GM23338 (cell line): ENCODE results near the gene AZGP1. TPM values are rescaled to one million over a fixed set of nuclear protein-coding genes. Genes with fewer than 3 reads are reported as not detected.

Source experiments
- ATAC-seq: fragments of 200-7000 bp; cut with Tn5 transposase; 3 replicates; pipeline ENCODE4 v1.9.1; 2020
- DNase-seq: peaks from one replicate; pipeline ENCODE4 v3.0.0-alpha.2; 2015; ENCODE audit warnings: low spot score
- H2AFZ ChIP-seq: fragments of 200-600 bp; sonication (generic); 2 replicates; pipeline ENCODE4 v1.8.0; 2016; ENCODE audit warnings: antibody characterized with exemption, mild to moderate bottlenecking, moderate library complexity
- H3F3A ChIP-seq: fragments of 200-600 bp; sonication (generic); replicated peaks from 2 replicates; pipeline ENCODE4 v1.8.0; 2017; ENCODE audit warnings: antibody characterized with exemption, mixed run types, low read depth
- H3K27ac ChIP-seq: fragments of 200-600 bp; sonication (generic); 2 replicates; pipeline ENCODE4 v1.6.1; 2016; ENCODE audit warnings: low read depth
- H3K27me3 ChIP-seq: fragments of 200-600 bp; sonication (generic); 2 replicates; pipeline ENCODE4 v1.8.0; 2016; ENCODE audit warnings: mild to moderate bottlenecking, mixed run types, moderate library complexity; ENCODE audit not compliant: insufficient read depth
- H3K36me3 ChIP-seq: fragments of 200-600 bp; sonication (generic); 2 replicates; pipeline ENCODE4 v1.8.0; 2016; ENCODE audit warnings: mild to moderate bottlenecking; ENCODE audit not compliant: insufficient read depth
- H3K4me1 ChIP-seq: fragments of 200-600 bp; sonication (generic); 2 replicates; pipeline ENCODE4 v1.8.0; 2016; ENCODE audit warnings: mild to moderate bottlenecking, moderate library complexity; ENCODE audit not compliant: insufficient read depth
- H3K4me2 ChIP-seq: fragments of 200-600 bp; sonication (generic); 2 replicates; pipeline ENCODE4 v1.7.1; 2017; ENCODE audit warnings: mixed run types
- H3K4me3 ChIP-seq: fragments of 200-600 bp; sonication (generic); 2 replicates; pipeline ENCODE4 v1.6.1; 2016; ENCODE audit warnings: mixed run types
- H3K79me2 ChIP-seq: fragments of 200-600 bp; sonication (generic); replicated peaks from 2 replicates; pipeline ENCODE4 v1.8.0; 2017; ENCODE audit warnings: mild to moderate bottlenecking; ENCODE audit not compliant: insufficient read depth
- H3K9me2 ChIP-seq: fragments of 200-600 bp; sonication (generic); 2 replicates; pipeline ENCODE4 v1.8.0; 2017; ENCODE audit not compliant: insufficient read depth
- H4K20me1 ChIP-seq: fragments of 200-600 bp; sonication (generic); replicated peaks from 2 replicates; pipeline ENCODE4 v1.8.0; 2017; ENCODE audit warnings: mild to moderate bottlenecking; ENCODE audit not compliant: insufficient read depth
- H3K27ac Mint-ChIP-seq: 2 replicates; pipeline ENCODE4 v1.8.0; 2020; ENCODE audit warnings: inconsistent platforms, mild to moderate bottlenecking, moderate library complexity, mixed read lengths
- H3K27me3 Mint-ChIP-seq: 3 replicates; pipeline ENCODE4 v1.8.0; 2022; ENCODE audit warnings: low read depth, mild to moderate bottlenecking, moderate library complexity, mixed read lengths, inconsistent platforms; ENCODE audit not compliant: insufficient read depth, poor library complexity
- H3K36me3 Mint-ChIP-seq: 3 replicates; pipeline ENCODE4 v1.8.0; 2021; ENCODE audit warnings: low read depth, mild to moderate bottlenecking, inconsistent platforms, moderate library complexity, mixed read lengths
- H3K4me1 Mint-ChIP-seq: 3 replicates; pipeline ENCODE4 v1.8.0; 2020; ENCODE audit warnings: mild to moderate bottlenecking, inconsistent platforms, mixed read lengths
- H3K4me3 Mint-ChIP-seq: 3 replicates; pipeline ENCODE4 v1.8.0; 2021; ENCODE audit warnings: moderate library complexity, mild to moderate bottlenecking, inconsistent platforms, mixed read lengths
- H3K9me3 Mint-ChIP-seq: 3 replicates; pipeline ENCODE4 v1.8.0; 2020; ENCODE audit warnings: moderate library complexity, mild to moderate bottlenecking, inconsistent platforms, mixed read lengths
- CREB1 ChIP-seq: fragments of 250-450 bp; sonication (Bioruptor Pico); IDR thresholded peaks from 2 replicates; pipeline ENCODE4 v1.5.0; 2020; ENCODE audit warnings: low read depth, mild to moderate bottlenecking, moderate library complexity
- CTCF ChIP-seq, 2 experiments: fragments of 200-600 bp in 1 of 2; sonication (generic) in 1 of 2; conservative IDR thresholded peaks; 2 replicates each; pipeline versions ENCODE4 v1.5.1 to v1.6.1; 2016 to 2017; ENCODE audit warnings: antibody characterized with exemption in 2 of 2, low read depth in 2 of 2, mild to moderate bottlenecking in 2 of 2, moderate library complexity in 1 of 2
- ETS1 ChIP-seq: IDR thresholded peaks from 2 replicates; pipeline ENCODE4 v1.6.1; 2016; ENCODE audit warnings: antibody characterized with exemption
- EZH2 ChIP-seq: fragments of 200-600 bp; sonication (generic); IDR thresholded peaks from one replicate; pipeline ENCODE4 v1.8.0; 2017; ENCODE audit warnings: antibody characterized with exemption, mild to moderate bottlenecking, low read depth; ENCODE audit not compliant: unreplicated experiment
- EZH2phosphoT487 ChIP-seq: fragments of 200-600 bp; sonication (generic); IDR thresholded peaks from one replicate; pipeline ENCODE4 v1.8.1; 2018; ENCODE audit warnings: antibody characterized with exemption; ENCODE audit not compliant: unreplicated experiment
- JUNB ChIP-seq: IDR thresholded peaks from one replicate; pipeline ENCODE4 v1.6.1; 2016; ENCODE audit warnings: antibody characterized with exemption; ENCODE audit not compliant: unreplicated experiment
- NANOG ChIP-seq: IDR thresholded peaks from 2 replicates; pipeline ENCODE4 v1.6.1; 2016; ENCODE audit warnings: antibody characterized with exemption, borderline replicate concordance
- POLR2AphosphoS5 ChIP-seq: IDR thresholded peaks from 2 replicates; pipeline ENCODE4 v1.6.1; 2016; ENCODE audit warnings: antibody characterized with exemption, low read depth
- REST ChIP-seq: IDR thresholded peaks from one replicate; pipeline ENCODE4 v1.6.1; 2018; ENCODE audit warnings: antibody characterized with exemption; ENCODE audit not compliant: unreplicated experiment
- STAT1 ChIP-seq: IDR thresholded peaks from one replicate; pipeline ENCODE4 v1.6.1; 2016; ENCODE audit warnings: antibody characterized with exemption; ENCODE audit not compliant: unreplicated experiment
- ZNF114 ChIP-seq: fragments of 250-450 bp; sonication (Bioruptor Pico); IDR thresholded peaks from 2 replicates; pipeline ENCODE4 v1.5.0; 2020; ENCODE audit warnings: mild to moderate bottlenecking, moderate library complexity
- ZNF331 ChIP-seq: fragments of 250-450 bp; sonication (Bioruptor Pico); IDR thresholded peaks from 2 replicates; pipeline ENCODE4 v1.5.0; 2020; ENCODE audit warnings: low read depth, mild to moderate bottlenecking, moderate library complexity
- ZNF462 ChIP-seq: fragments of 250-450 bp; sonication (Bioruptor Pico); IDR thresholded peaks from 2 replicates; pipeline ENCODE4 v1.5.0; 2020; ENCODE audit warnings: mild to moderate bottlenecking, moderate library complexity
- polyA plus RNA-seq: library from polyadenylated mRNA; unstranded; fragments of >200 nt; fragmentation: Nextera tagmentation; extraction: Ambion mirVana; gene quantifications from 2 replicates; pipeline ENCODE4 v1.2.1, GENCODE V29; 2016
- total RNA-seq: library from RNA; depleted of rRNA; stranded (reverse); fragments of >200 nt; shearing (Covaris generic); gene quantifications from 2 replicates; pipeline ENCODE4 v1.2.3, GENCODE V29; 2014

AZGP1 gene
- total and polyA plus RNA-seq, 2 experiments from 2014 or later = 0.17 to 1.3 TPM

- no peak overlapping the region for H3K27ac ChIP-seq
- H3K9me2 ChIP-seq = no peaks in the 10 kb centered on the region
- Mint-ChIP-seq H3K27me3 (peaks cover 2% of the 10 kb centered on the region), H3K27ac (no peak overlapping the region), H3K4me1 (peaks cover 5% of the 10 kb centered on the region), H3K36me3 (no peaks in the 10 kb centered on the region), H3K4me3 (no peak overlapping the region), H3K9me3 (no peaks in the 10 kb centered on the region; the same call in 2 of the 3 replicates)
- 0 out of 2 replicates have a peak, but pooled peaks cover 5% of the 10 kb centered on the region for H3F3A ChIP-seq
- H3K36me3 ChIP-seq = no peaks in the 10 kb centered on the region
- no peak for ATAC-seq
- no peak for TF ChIP-seq ETS1
- no peak for TF ChIP-seq CREB1 (CRISPR knock-in tag)
- no peak for TF ChIP-seq EZH2
- no peak for TF ChIP-seq ZNF114 (CRISPR knock-in tag)
- no peak for TF ChIP-seq REST
- no peak for TF ChIP-seq ZNF462 (CRISPR knock-in tag)
- TF ChIP-seq NANOG = no peak
- TF ChIP-seq ZNF331 = no peak
- no peak for TF ChIP-seq POLR2AphosphoS5
- TF ChIP-seq JUNB = no peak
- TF ChIP-seq STAT1 = no peak
- TF ChIP-seq CTCF (conservative IDR thresholded peaks at IDR 0.05; ENCODE audit: low read depth in 2 of 2) = no peak
- TF ChIP-seq EZH2phosphoT487 = no peak
- H4K20me1 ChIP-seq = no peaks in the 10 kb centered on the region
- H3K4me3 ChIP-seq = no peak overlapping the region
- peak overlapping the region; percentile 83 for H2AFZ ChIP-seq
- H3K27me3 ChIP-seq = no peaks in the 10 kb centered on the region
- H3K4me1 ChIP-seq = no peaks in the 10 kb centered on the region
- no peaks in the 10 kb centered on the region for H3K79me2 ChIP-seq
- DNase-seq = peak; percentile 24
- no peak overlapping the region for H3K4me2 ChIP-seq
These were observed 16.7 kb upstream of the AZGP1 start for GRCh38 chr7:99992330-99993038.
